Stomach (tissue), 4 donors: ENCODE data around the gene SVOP.

Experiments used
- EP300 ChIP-seq: sonication (generic); formaldehyde crosslinking; IDR thresholded peaks from one replicate; pipeline ENCODE4 v1.6.1; 2017; ENCODE audit warnings: antibody characterized with exemption
- POLR2A ChIP-seq, 4 donors: fragments of 450-650 bp; IDR thresholded peaks; one replicate each; pipeline ENCODE4 v1.6.1; 2016; ENCODE audit warnings: antibody characterized with exemption in 4 of 4, control low read depth in 2 of 4, mild to moderate bottlenecking in 1 of 4, moderate library complexity in 1 of 4
- TF ChIP-seq, protein P1 (sequence below), 7 experiments: fragments of 450-650 bp in 4 of 7; fragments of 200-600 bp in 3 of 7; sonication (generic) in 3 of 7; IDR thresholded peaks; one replicate each; pipeline ENCODE4 v1.5.1; 2016 to 2019; ENCODE audit warnings: antibody characterized with exemption in 7 of 7, control low read depth in 2 of 7, mild to moderate bottlenecking in 1 of 7

DNA sequence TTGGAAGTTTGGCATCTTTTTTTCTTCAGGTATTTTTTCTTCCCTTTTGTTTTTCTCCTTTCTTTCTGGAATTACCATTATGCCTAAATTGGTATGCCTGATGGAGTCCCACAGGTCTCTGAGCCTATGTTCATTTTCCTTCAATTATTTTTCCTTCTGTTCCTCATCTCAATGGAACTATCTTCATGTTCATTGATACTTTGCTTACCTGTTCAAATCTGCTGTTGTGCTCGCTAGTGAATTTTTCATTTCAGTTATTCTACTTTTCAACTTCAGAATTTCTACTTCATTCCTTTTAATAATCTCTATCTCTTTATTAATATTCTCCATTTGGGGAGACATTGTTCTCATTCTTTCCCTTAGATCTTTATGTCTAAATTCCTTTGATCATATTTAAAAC, 16.1 kb upstream of the SVOP start:
- TF ChIP-seq, protein P1, sequence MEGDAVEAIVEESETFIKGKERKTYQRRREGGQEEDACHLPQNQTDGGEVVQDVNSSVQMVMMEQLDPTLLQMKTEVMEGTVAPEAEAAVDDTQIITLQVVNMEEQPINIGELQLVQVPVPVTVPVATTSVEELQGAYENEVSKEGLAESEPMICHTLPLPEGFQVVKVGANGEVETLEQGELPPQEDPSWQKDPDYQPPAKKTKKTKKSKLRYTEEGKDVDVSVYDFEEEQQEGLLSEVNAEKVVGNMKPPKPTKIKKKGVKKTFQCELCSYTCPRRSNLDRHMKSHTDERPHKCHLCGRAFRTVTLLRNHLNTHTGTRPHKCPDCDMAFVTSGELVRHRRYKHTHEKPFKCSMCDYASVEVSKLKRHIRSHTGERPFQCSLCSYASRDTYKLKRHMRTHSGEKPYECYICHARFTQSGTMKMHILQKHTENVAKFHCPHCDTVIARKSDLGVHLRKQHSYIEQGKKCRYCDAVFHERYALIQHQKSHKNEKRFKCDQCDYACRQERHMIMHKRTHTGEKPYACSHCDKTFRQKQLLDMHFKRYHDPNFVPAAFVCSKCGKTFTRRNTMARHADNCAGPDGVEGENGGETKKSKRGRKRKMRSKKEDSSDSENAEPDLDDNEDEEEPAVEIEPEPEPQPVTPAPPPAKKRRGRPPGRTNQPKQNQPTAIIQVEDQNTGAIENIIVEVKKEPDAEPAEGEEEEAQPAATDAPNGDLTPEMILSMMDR (IDR thresholded peaks at IDR 0.05) = no peak
- TF ChIP-seq POLR2A (IDR thresholded peaks at IDR 0.05) (no peak), EP300 (no peak)
